Endometrium (tissue), 2 donors: Measurements from ENCODE around the gene RSRP1.

Source experiments
- FAIRE-seq: peaks from 2 replicates; lab custom pipeline; 2012; peaks lifted over from hg19 to GRCh38; lab: Jason Lieb, UNC
- donor health status: control.
- donor health status: control.

RSRP1 gene

GRCh38 chr1:25217598-25218232 is 29.5 kb downstream of the RSRP1 start:
- FAIRE-seq: no peak

GRCh38 chr1:25217015-25217414 is 30.2 kb downstream of the RSRP1 start:
- FAIRE-seq: no peak

- no peak for FAIRE-seq
Measured at GRCh38 chr1:25216123-25216522, 31.1 kb downstream of the RSRP1 start.

DNA sequence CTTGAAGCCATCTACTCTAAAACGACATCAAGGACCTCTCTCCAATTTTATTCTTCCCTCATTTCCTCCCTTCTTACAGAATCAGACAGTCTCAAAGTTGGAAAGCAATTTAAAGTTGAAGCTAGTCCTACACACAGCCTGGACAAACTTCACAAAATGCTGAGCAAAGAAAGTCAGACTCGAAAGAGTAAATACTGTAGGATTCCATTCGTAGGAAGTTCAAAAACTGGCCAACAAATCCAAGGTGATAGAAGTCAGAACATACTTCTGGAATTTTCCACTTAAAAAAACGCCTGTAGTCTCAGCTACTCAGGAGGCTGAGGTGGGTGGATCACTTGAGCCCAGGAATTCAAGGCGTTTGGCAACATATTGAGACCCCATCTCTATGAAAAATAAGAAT is 34.5 kb downstream of the RSRP1 start:
- no peak for FAIRE-seq

DNA sequence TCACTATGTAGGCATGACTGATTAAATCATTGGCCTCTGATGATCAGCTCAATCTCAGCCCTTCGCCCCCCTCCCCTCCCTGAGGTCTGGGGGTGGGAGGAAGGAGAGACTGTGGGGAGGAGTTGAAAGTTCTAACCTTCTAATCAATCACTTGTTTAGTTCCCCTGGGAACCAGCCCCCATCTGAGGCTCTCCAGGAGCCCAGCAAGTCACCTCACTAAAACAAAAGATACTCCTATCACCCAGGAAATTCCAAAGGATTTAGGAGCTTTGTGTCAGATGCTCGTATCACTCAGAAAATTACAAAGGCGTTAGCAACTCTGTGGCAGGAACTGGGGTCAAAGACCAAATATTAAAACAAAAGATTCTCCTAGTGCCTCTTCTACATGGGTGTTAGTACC is 36.5 kb downstream of the RSRP1 start:
- FAIRE-seq: no peak

- no peak for FAIRE-seq
Measured at GRCh38 chr1:25209516-25209915, 37.7 kb downstream of the RSRP1 start.

DNA sequence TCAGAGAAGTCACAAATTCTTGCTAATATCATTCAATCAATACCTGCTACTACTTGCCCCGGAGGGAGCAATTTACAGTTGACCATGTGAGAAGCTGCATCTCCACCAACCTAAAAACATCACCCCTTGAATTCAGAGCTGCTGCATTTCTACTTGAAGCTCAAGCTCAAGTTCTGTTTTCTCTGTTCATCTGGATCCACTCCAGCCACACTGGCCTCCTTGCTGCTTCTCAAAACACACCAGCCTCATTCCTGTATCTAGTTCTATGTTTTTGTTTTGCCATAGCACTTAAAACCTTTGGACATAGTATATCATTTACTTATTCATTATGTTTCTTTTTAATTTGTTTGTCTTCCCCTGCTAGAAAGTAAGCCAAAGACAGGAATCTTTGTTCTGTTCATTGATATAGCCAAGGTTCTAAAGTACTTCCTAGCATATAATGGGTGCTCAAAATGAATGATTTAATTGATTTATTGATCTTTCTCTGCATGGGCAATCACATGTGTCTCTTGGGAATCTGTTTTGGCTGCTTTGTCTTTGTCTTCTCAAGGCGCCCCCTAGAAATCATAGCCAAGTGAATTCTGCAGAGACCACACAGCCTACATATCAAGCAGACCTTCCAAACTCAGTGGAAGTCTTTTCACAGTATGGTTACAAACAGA is 38.6 kb downstream of the RSRP1 start:
- no peak for FAIRE-seq

GRCh38 chr1:25208092-25208491 is 39.2 kb downstream of the RSRP1 start:
- no peak for FAIRE-seq

DNA sequence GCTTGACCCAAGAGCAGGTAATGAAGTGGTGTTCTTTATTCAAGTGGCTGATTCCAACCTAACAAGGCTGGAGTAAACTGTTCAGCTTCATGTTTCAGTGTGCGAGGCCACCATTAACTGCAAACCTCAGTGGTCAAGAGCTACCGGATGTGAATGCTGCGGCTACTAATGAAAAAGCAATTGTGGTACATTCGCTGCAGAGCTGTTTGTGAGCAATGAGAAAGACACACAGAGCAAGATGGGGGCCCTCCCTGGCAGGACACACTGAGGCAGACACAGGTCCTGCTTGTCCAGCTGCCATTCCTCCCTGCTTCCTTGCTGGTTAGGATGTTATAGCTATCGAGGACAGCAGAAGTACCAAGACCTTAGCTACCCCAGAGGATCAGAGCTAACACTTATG is 41.1 kb downstream of the RSRP1 start:
- FAIRE-seq: no peak

DNA sequence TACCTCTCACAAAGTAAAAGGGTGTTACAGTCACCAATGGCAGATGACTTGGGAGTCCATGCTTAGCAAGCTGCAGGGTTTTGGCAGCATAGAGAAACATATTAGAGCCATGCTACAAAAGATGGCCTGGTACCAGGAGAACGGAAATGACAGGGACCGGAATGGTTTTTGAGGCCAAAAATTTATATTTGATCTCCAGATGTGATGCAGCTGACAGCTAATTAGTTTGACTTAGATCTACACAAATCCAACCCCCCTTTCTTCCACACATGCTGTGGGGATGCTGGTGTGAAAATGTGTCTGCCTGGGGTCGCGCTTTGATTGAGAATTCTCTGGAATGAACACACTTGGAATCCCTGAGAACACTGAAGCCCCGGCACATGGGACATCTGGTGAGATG is 41.5 kb downstream of the RSRP1 start:
- FAIRE-seq: no peak

DNA sequence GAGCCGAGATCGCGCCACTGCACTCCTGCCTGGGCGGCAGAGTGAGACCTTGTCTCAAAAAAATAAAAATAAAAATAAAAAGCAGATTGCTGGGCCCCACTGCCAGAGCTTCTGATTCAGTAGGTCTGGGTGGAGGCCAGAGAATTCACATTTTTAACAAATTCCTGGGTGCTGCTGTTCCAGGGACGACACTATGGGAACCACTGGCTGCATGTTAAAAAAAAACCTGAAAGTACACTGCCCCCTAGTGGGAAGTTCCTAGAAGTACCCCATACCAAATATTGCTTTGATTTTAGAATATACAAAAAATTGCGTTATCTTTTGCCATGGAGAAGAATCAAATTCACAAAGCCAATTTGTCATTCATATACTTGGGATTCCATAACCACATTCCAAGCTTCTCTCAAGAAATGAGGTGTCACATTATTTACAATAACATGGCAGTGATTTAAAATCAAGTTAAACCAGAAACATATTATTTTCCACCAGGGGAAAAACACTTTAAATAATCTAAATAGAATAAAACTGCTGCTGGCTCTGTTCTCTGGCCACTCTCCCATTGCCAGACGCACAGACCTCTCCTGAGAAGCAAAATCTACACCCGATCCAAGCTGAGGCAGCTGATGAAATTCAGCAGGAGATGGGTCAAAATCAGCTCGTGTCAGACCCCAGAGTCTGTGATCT is 42.3 kb downstream of the RSRP1 start:
- FAIRE-seq: no peak

DNA sequence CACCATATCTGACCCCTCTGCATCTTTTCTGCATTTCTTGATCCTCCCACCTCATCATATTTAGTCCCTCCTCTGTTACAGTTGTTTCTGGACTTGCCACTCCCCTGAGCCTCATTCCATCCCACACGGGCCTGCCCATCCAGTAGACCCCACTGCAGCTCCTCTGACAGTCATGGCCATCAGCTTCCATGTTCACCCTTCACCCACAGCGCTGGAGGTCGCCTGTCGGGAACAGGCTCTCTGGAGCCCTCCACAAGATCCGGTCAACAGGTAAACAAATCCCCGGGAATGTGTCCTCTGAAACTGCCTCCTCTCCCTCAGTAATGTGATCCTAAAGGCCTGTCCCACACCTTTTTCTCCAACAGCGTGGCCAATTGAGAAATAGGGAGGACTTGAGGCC is 46.2 kb downstream of the RSRP1 start:
- no peak for FAIRE-seq

DNA sequence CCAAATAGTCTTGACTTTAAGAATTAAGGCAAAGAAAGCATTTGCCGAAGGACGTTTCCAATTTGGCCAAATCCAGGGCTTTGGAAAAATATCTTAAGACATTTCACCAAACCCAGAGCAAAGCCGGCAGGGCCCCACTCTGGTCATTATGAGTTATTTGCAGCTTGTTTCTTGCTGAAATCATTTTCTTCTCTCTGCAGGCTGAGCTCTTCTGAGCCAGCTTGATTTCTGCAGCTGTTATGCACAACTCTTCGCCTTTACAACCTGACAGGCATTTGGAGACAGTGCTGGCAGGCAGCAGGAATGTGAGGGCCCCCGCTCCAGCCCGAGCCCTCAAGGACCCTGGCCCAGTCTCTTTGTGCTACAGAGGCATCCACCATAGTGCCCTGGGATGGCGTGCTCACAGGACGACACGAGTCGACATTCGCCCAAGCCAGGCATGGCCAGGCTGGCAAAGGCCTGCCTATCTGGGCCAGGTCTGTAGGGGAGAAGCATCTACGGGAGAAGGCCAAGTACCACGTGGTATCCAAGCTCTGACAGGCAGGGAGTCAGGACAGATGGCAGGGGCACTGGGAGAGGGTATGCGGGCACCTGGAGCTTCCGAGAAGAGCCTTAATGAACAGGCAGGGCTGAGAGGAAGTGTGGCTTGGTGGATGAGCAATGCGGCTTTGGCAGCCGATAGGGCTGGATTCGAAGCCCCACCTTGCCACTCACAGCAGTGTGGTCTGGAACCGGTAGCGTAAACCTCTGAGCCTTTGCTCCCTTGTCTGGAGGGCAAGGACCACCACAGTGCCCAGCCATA is 47.2 kb downstream of the RSRP1 start:
- FAIRE-seq: no peak

DNA sequence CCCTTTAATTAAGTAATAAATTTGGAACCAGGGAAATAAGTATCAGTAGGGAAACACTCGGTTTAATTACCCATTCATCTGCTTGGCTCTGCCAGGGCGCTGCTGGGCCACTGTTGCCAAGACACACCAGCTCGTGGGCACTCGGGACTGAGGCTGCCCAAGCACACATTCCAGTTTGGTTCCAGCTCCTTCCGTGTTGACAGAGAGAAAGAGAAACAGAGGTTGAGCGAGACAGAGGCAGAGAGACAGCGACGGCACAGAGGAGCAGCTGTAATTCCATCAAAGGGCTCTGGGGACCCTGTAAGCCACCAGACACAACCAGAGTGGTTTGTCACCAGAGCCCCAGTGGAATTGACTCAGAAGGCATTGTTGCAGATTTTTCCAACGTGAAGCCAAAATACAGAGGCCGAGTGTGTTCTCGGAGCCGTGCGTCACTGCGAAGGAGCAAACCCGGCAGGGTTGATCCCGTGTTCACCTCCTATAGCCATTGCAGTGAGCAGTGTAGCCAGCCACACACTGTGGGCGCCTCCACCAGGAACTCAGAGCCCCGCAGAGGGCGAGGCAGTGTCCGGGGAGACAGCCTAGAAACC is 48.5 kb downstream of the RSRP1 start:
- FAIRE-seq: no peak

- no peak for FAIRE-seq
Measured at GRCh38 chr1:25197982-25198662, 49.1 kb downstream of the RSRP1 start.

DNA sequence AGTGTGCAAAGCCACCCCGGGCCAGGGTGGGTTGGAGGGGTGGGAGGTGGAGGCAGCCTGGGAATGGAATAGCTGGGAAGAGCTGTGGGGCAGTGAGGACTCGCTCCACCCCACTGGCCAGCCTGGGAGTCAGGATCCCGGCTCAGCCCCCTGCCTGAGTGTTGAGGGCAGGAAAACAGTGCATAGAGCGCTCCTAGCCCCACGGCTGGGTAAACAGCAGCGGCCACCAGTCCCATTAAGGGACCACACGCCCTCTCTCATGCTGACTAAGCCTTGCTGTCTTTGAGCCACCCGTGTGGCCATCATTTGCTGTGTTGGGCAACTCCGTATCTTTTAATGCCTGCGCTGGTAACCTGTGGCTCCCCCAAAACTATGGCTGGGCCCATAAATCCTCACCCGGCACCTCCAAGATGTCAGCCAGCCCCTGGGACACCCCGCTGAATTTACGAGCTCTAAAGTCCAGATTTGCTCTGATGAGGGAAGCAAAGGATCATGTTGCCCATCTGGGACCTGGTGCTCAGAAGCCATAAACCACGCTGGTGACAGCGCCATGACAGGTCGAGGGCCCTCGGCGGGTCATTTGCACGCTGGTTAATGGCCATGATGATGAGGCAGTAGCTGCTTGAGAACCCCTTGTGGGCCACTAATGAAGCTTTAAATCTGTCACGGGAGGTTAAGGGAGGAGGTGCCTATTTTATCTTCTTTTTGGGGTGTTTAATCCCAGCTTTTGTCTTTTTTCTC is 49.8 kb downstream of the RSRP1 start:
- no peak for FAIRE-seq

GRCh38 chr1:25196830-25197229 is 50.4 kb downstream of the RSRP1 start:
- no peak for FAIRE-seq

- no peak for FAIRE-seq
Measured at GRCh38 chr1:25195835-25196234, 51.4 kb downstream of the RSRP1 start.

GRCh38 chr1:25194572-25195020 is 52.7 kb downstream of the RSRP1 start:
- no peak for FAIRE-seq

GRCh38 chr1:25194054-25194453 is 53.2 kb downstream of the RSRP1 start:
- FAIRE-seq: no peak

GRCh38 chr1:25193229-25193628 is 54.0 kb downstream of the RSRP1 start:
- no peak for FAIRE-seq
